Cardiac muscle cell (in vitro differentiated cells and primary cell): ENCODE measurements around the gene ARID4B. TPM values are rescaled to one million over a fixed set of nuclear protein-coding genes. Genes with fewer than 3 reads are reported as not detected.

Source experiments
- DNase-seq, 2 donors: peaks; one replicate each; pipeline versions ENCODE4 v3.0.0 to v3.0.0-alpha.2; 2010 to 2017; ENCODE audit warnings: low read depth in 1 of 2, low spot score in 1 of 2
- H3K27ac ChIP-seq: fragments of 200-600 bp; sonication (generic); 2 replicates; pipeline ENCODE4 v1.5.1; 2016
- H3K27me3 ChIP-seq: fragments of 200-600 bp; sonication (generic); 2 replicates; pipeline ENCODE4 v1.6.0; 2016; ENCODE audit warnings: control low read depth
- H3K36me3 ChIP-seq: fragments of 200-600 bp; sonication (generic); 2 replicates; pipeline ENCODE4 v1.5.1; 2016; ENCODE audit warnings: control low read depth
- H3K4me1 ChIP-seq: fragments of 200-600 bp; sonication (generic); 2 replicates; pipeline ENCODE4 v1.8.1; 2017; ENCODE audit warnings: low read depth, mild to moderate bottlenecking, mixed run types
- H3K4me3 ChIP-seq: fragments of 200-600 bp; sonication (generic); 2 replicates; pipeline ENCODE4 v1.5.1; 2016; ENCODE audit warnings: mild to moderate bottlenecking
- H3K9me3 ChIP-seq: fragments of 200-600 bp; sonication (generic); 2 replicates; pipeline ENCODE4 v1.5.1; 2017; ENCODE audit warnings: low read depth, mild to moderate bottlenecking, control low read depth
- CTCF ChIP-seq: IDR thresholded peaks from 2 replicates; pipeline ENCODE4 v1.5.1; 2012; ENCODE audit warnings: low read depth, mild to moderate bottlenecking, low read length
- polyA plus RNA-seq: library from polyadenylated mRNA; unstranded; fragments of >200 nt; fragmentation: Nextera tagmentation; extraction: Ambion mirVana; gene quantifications from 2 replicates; pipeline ENCODE4 v1.2.1, GENCODE V29; 2016
- total RNA-seq: library from RNA; depleted of rRNA; stranded (reverse); fragments of >200 nt; gene quantifications from 2 replicates; pipeline ENCODE4 v1.2.3, GENCODE V29; 2016

ARID4B gene
- total and polyA plus RNA-seq, 2 experiments from 2014 or later = 33.8 to 37.9 TPM

GRCh38 chr1:235239851-235240250 is 88.1 kb downstream of the ARID4B start:
- Histone ChIP-seq H3K27me3 (no peaks in the 10 kb centered on the region), H3K9me3 (no peaks in the 10 kb centered on the region), H3K27ac (no peak overlapping the region), H3K4me1 (no peaks in the 10 kb centered on the region), H3K4me3 (no peak overlapping the region), H3K36me3 (peaks cover 25% of the 10 kb centered on the region)
- TF ChIP-seq CTCF = no peak
- peak in 1 of 2 donors; percentile 43 for DNase-seq

DNA sequence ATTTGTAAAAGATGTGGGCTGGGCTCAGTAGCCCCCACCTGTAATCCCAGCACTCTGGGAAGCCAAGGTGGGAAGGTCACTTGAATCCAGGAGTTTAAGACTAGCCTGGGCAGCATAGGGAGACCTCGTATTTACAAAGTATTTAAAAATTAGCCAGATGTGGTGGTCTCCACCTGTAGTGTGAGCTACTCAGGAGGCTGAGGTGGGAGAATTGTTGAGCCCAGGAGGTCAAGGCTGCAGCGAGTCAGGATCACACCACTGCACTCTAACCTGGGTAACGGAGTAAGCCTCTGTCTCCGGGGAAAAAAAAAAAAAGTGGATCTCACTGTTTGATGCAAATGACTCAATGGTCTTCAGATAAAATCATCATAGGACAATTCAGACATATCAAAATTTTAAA is 89.4 kb downstream of the ARID4B start:
- no peaks in the 10 kb centered on the region for H3K9me3 ChIP-seq
- no peak overlapping the region for H3K4me3 ChIP-seq
- TF ChIP-seq CTCF = no peak
- H3K36me3 ChIP-seq = peaks cover 20% of the 10 kb centered on the region
- H3K4me1 ChIP-seq = no peaks in the 10 kb centered on the region
- H3K27me3 ChIP-seq = no peaks in the 10 kb centered on the region
- no peak overlapping the region for H3K27ac ChIP-seq
- DNase-seq = no peak

DNA sequence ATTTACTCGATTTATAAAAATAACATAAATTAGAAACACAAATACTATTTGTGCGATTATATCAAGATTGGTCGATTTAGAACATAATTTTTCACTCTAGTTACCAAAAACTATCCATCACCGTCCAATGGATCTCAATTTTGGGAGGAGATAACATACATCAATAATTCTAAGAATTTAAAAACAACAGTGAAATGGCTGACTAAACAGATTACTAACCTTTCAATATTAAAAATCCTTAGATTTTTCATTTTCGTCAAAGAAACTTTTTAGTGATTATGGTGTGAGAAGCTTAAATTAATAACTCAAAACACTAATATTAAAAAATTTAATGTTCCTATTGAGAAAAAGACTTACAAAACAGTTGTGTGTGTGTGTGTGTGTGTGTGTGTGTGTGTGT is 91.9 kb downstream of the ARID4B start:
- Histone ChIP-seq H3K27me3 (no peaks in the 10 kb centered on the region), H3K36me3 (peaks cover 23% of the 10 kb centered on the region), H3K27ac (no peak overlapping the region), H3K9me3 (no peaks in the 10 kb centered on the region), H3K4me3 (no peak overlapping the region), H3K4me1 (no peaks in the 10 kb centered on the region)
- TF ChIP-seq CTCF = no peak
- DNase-seq = no peak

DNA sequence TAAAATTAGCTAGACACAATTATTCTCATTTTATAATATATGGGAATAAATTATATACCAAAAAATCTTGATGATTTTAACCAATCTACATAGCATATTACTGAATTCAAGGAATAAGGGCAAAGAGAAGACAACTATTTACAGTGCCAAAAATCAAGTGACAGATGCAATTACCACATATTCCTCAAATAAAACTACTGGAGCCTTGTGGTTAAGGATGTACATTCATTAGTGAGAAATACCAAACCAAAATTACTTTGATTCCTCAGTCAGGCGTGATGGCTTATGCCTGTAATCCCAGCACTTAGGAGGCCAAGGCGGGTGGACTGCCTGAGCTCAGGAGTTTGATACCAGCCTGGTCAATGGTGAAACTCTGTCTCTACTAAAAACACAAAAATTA is 98.1 kb downstream of the ARID4B start:
- no peak overlapping the region for H3K4me3 ChIP-seq
- DNase-seq = no peak
- H3K27ac ChIP-seq = no peak overlapping the region
- H3K36me3 ChIP-seq = peaks cover 31% of the 10 kb centered on the region
- no peaks in the 10 kb centered on the region for H3K27me3 ChIP-seq
- no peak for TF ChIP-seq CTCF
- no peaks in the 10 kb centered on the region for H3K9me3 ChIP-seq
- no peaks in the 10 kb centered on the region for H3K4me1 ChIP-seq

DNA sequence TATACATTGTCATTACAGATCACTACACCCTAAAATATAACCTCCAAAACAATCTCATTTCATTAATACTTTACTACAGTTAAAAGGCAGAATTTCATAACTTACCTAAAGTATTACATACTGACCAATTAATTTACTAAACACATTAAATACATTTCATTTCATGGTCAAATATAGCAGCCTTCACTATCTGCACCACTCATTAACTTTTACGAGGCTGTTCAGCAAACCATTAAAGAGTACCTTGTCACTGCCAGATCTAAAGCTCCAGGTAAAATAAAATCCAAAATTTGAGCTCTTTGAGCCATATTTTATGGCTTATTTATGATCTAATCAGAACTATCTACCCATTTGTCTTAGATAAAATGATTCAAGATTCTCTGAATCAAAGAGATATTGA is 100.6 kb downstream of the ARID4B start:
- H3K4me3 ChIP-seq = no peak overlapping the region
- no peak for DNase-seq
- H3K9me3 ChIP-seq = no peaks in the 10 kb centered on the region
- H3K4me1 ChIP-seq = no peaks in the 10 kb centered on the region
- no peak for TF ChIP-seq CTCF
- H3K27me3 ChIP-seq = no peaks in the 10 kb centered on the region
- peaks cover 47% of the 10 kb centered on the region for H3K36me3 ChIP-seq
- H3K27ac ChIP-seq = no peak overlapping the region

GRCh38 chr1:235226933-235227332 is 101.0 kb downstream of the ARID4B start:
- Histone ChIP-seq H3K27me3 (no peaks in the 10 kb centered on the region), H3K27ac (no peak overlapping the region), H3K4me1 (no peaks in the 10 kb centered on the region), H3K36me3 (peaks cover 47% of the 10 kb centered on the region), H3K9me3 (no peaks in the 10 kb centered on the region), H3K4me3 (no peak overlapping the region)
- TF ChIP-seq CTCF = no peak
- no peak for DNase-seq
